B cell (primary cell): ENCODE data around the gene INTS7. TPM values are rescaled to one million over a fixed set of nuclear protein-coding genes. Genes with fewer than 3 reads are reported as not detected.

Experiments
- ATAC-seq: fragments of 200-7000 bp; cut with Tn5 transposase; one replicate; pipeline ENCODE4 v1.10.0; 2021; ENCODE audit warnings: low read depth, mild to moderate bottlenecking, moderate number of reproducible peaks, moderate library complexity
- CTCF ChIA-PET: fragments of 350-600 bp; sonication (Branson Sonifier 250); formaldehyde crosslinking; loops from one replicate; lab custom pipeline; 2021; ENCODE audit warnings: antibody characterized with exemption, inconsistent platforms; lab: Charles Lee
- POLR2A ChIA-PET: fragments of 350-600 bp; sonication (Branson Sonifier 250); formaldehyde crosslinking; loops from one replicate; lab custom pipeline; 2021; ENCODE audit warnings: antibody characterized with exemption; lab: Charles Lee
- DNase-seq: peaks from one replicate; pipeline ENCODE4 v3.0.0; 2013
- H2AFZ ChIP-seq: 2 replicates; pipeline ENCODE4 v1.6.1; 2012; ENCODE audit warnings: mild to moderate bottlenecking, low read depth, low read length; ENCODE audit not compliant: insufficient read depth, poor library complexity, severe bottlenecking
- H3K27ac ChIP-seq, 2 donors: 1 replicate in 1 of 2; 2 replicates in 1 of 2; pipeline ENCODE4 v1.5.1; 2012 to 2013; ENCODE audit warnings: low read length in 2 of 2, mild to moderate bottlenecking in 2 of 2, moderate library complexity in 1 of 2
- H3K27me3 ChIP-seq, 4 experiments: fragments of 200-600 bp in 1 of 4; sonication (generic) in 1 of 4; replicated peaks in 1 of 4; 1 replicate in 2 of 4; 2 replicates in 2 of 4; pipeline versions ENCODE4 v1.6.1 to v1.7.0; 2013 to 2016; ENCODE audit warnings: low read length in 3 of 4, mild to moderate bottlenecking in 2 of 4, mixed read lengths in 1 of 4, moderate library complexity in 1 of 4; ENCODE audit not compliant: insufficient read depth in 4 of 4, control insufficient read depth in 3 of 4; ENCODE audit errors: control extremely low read depth in 1 of 4
- H3K36me3 ChIP-seq, 2 experiments: replicated peaks in 1 of 2; 1 replicate in 1 of 2; 2 replicates in 1 of 2; pipeline versions ENCODE4 v1.6.1 to v1.7.1; 2013; ENCODE audit warnings: low read length in 1 of 2; ENCODE audit not compliant: insufficient read depth in 2 of 2, control insufficient read depth in 1 of 2; ENCODE audit errors: control extremely low read depth in 1 of 2, extremely low read depth in 1 of 2
- H3K4me1 ChIP-seq, 2 donors: fragments of 200-600 bp in 1 of 2; sonication (generic) in 1 of 2; 1 replicate in 1 of 2; 2 replicates in 1 of 2; pipeline versions ENCODE4 v1.5.1 to v1.6.1; 2013 to 2017; ENCODE audit warnings: low read length in 2 of 2; ENCODE audit not compliant: control insufficient read depth in 2 of 2, insufficient read depth in 2 of 2
- H3K4me2 ChIP-seq: replicated peaks from 2 replicates; pipeline ENCODE3; 2012; ENCODE audit warnings: mild to moderate bottlenecking, low read depth, low read length; ENCODE audit not compliant: poor library complexity, severe bottlenecking
- H3K4me3 ChIP-seq, 5 experiments: fragments of 200-600 bp in 1 of 5; sonication (generic) in 1 of 5; 1 replicate in 3 of 5; 2 replicates in 2 of 5; pipeline versions ENCODE4 v1.5.1 to v1.7.0; 2011 to 2016; ENCODE audit warnings: low read length in 4 of 5, mild to moderate bottlenecking in 4 of 5, low read depth in 2 of 5, control low read depth in 1 of 5, moderate library complexity in 1 of 5; ENCODE audit not compliant: insufficient read depth in 1 of 5; ENCODE audit errors: control extremely low read depth in 1 of 5, extremely low read depth in 1 of 5
- H3K79me2 ChIP-seq: fragments of 200-600 bp; sonication (generic); one replicate; pipeline ENCODE4 v1.6.0; 2016; ENCODE audit warnings: low read length; ENCODE audit not compliant: control insufficient read depth, insufficient read depth
- H3K9ac ChIP-seq: fragments of 200-600 bp; sonication (generic); 2 replicates; pipeline ENCODE4 v1.6.1; 2017; ENCODE audit warnings: mild to moderate bottlenecking, low read length, moderate library complexity
- H3K9me3 ChIP-seq, 3 donors: one replicate each; pipeline versions ENCODE4 v1.6.1 to v1.7.1; 2013; ENCODE audit warnings: low read length in 2 of 3; ENCODE audit not compliant: control insufficient read depth in 2 of 3, insufficient read depth in 1 of 3; ENCODE audit errors: control extremely low read depth in 1 of 3
- H4K20me1 ChIP-seq: 2 replicates; pipeline ENCODE4 v1.6.0; 2012; ENCODE audit warnings: mild to moderate bottlenecking, low read length; ENCODE audit not compliant: insufficient read depth, control insufficient read depth, poor library complexity, severe bottlenecking
- H3K27ac Mint-ChIP-seq: one replicate; pipeline ENCODE4 v1.8.0; 2021; ENCODE audit warnings: mixed read lengths
- H3K27me3 Mint-ChIP-seq: one replicate; pipeline ENCODE4 v1.8.0; 2021; ENCODE audit warnings: mixed read lengths
- H3K4me1 Mint-ChIP-seq: one replicate; pipeline ENCODE4 v1.8.0; 2021; ENCODE audit warnings: mixed read lengths
- H3K4me3 Mint-ChIP-seq: one replicate; pipeline ENCODE4 v1.8.0; 2021; ENCODE audit warnings: mixed read lengths
- H3K9me3 Mint-ChIP-seq: one replicate; pipeline ENCODE4 v1.8.0; 2022; ENCODE audit warnings: mixed read lengths; ENCODE audit not compliant: insufficient read depth
- CTCF ChIP-seq: fragments of 200-600 bp; IDR thresholded peaks from one replicate; pipeline ENCODE4 v1.8.0; 2022; ENCODE audit warnings: antibody characterized with exemption, mild to moderate bottlenecking
- EZH2 ChIP-seq: IDR thresholded peaks from 2 replicates; pipeline ENCODE4 v1.6.1; 2012; ENCODE audit warnings: borderline replicate concordance, low read depth, mild to moderate bottlenecking, moderate library complexity, low read length; ENCODE audit not compliant: insufficient read depth, poor library complexity, severe bottlenecking
- WGBS: methylation state at CpG from one replicate; pipeline ENCODE4 v1.1.5; 2013; ENCODE audit warnings: missing lambda C conversion rate; ENCODE audit not compliant: insufficient coverage; 5-methylcytosine and 5-hydroxymethylcytosine counted together
- intact Hi-C: fragments of 100-400 bp; cut with micrococcal nuclease; formaldehyde crosslinking; loops from one replicate; pipeline ENCODE4 v1.10.0; 2022
- polyA plus RNA-seq: library from polyadenylated mRNA; depleted of rRNA; stranded (reverse); fragments of >200 nt; gene quantifications from 2 replicates; pipeline ENCODE4 v1.2.3, GENCODE V29; 2012
- small RNA-seq: library from RNA; depleted of rRNA; stranded (forward); fragments of <200 nt; gene quantifications from one replicate; pipeline ENCODE3, GENCODE V24; 2012; ENCODE audit warnings: low replicate concordance, low read depth; ENCODE audit not compliant: insufficient read length
- total RNA-seq, 2 donors: library from RNA; stranded (reverse); fragments of 120-200 nt in 1 of 2; gene quantifications; 1 replicate in 1 of 2; 2 replicates in 1 of 2; pipeline versions ENCODE4 v1.2.3 to v1.2.4, GENCODE V29; 2013 to 2022

The INTS7 gene
- total and polyA plus RNA-seq, 2 donors (not counting 1 experiment from before 2014, with no cell fraction given): 8.3 to 19.2 TPM

- Mint-ChIP-seq H3K4me1 (no peaks in the 10 kb centered on the region), H3K9me3 (no peaks in the 10 kb centered on the region), H3K27me3 (peaks cover 21% of the 10 kb centered on the region), H3K27ac (no peak overlapping the region), H3K4me3 (no peak overlapping the region)
- ATAC-seq (no peak), DNase-seq (no peak)
- no peak overlapping the region for H3K27ac ChIP-seq
- H3K27me3 ChIP-seq: no peaks in the 10 kb centered on the region
- H3K9ac ChIP-seq: no peak overlapping the region
- H3K79me2 ChIP-seq: no peaks in the 10 kb centered on the region
- intact Hi-C loops: no loop called here
- no peaks in the 10 kb centered on the region for H3K36me3 ChIP-seq
- no peaks in the 10 kb centered on the region for H3K4me1 ChIP-seq
- H3K4me3 ChIP-seq: no peak overlapping the region
- TF ChIP-seq EZH2 (no peak), CTCF (no peak)
- CTCF ChIA-PET: interaction anchor here (1.2 kb wide), 1 partner anchor 25 kb away, joined by 4 read pairs; no protein-coding TSS in a partner anchor
- WGBS: no CpG with 5 or more reads among the region's 3 CpGs
- no peak overlapping the region for H2AFZ ChIP-seq
- POLR2A ChIA-PET: no interaction called here
- peaks cover 0 to 2% (median 0%) of the 10 kb centered on the region in 3 donors for H3K9me3 ChIP-seq
- H4K20me1 ChIP-seq: no peaks in the 10 kb centered on the region
- H3K4me2 ChIP-seq: no peak overlapping the region
Observed at GRCh38 chr1:211892577-211892976, 142.8 kb downstream of the INTS7 start.

- no peaks in the 10 kb centered on the region for H3K4me1 ChIP-seq
- H3K27ac ChIP-seq: no peak overlapping the region
- H3K36me3 ChIP-seq: no peaks in the 10 kb centered on the region
- DNase-seq (no peak), ATAC-seq (no peak)
- no peak overlapping the region for H2AFZ ChIP-seq
- H3K4me3 ChIP-seq: no peak overlapping the region
- H4K20me1 ChIP-seq: no peaks in the 10 kb centered on the region
- Mint-ChIP-seq H3K9me3 (no peaks in the 10 kb centered on the region), H3K4me3 (no peak overlapping the region), H3K27me3 (peaks cover 23% of the 10 kb centered on the region), H3K4me1 (peaks cover 2% of the 10 kb centered on the region), H3K27ac (no peak overlapping the region)
- no peak for TF ChIP-seq CTCF
- TF ChIP-seq EZH2: no peak
- no CpG with 5 or more reads among the region's 1 CpG for WGBS
- ChIA-PET CTCF (no interaction called here), POLR2A (interaction anchor here (0.7 kb wide), 1 partner anchor 38 kb away, joined by 11 read pairs; no protein-coding TSS in a partner anchor)
- no peaks in the 10 kb centered on the region for H3K79me2 ChIP-seq
- intact Hi-C loops: no loop called here
- H3K27me3 ChIP-seq: peaks cover 0 to 3% (median under 1%) of the 10 kb centered on the region in 4 experiments
- no peak overlapping the region for H3K9ac ChIP-seq
- peaks cover 0 to 2% (median 0%) of the 10 kb centered on the region in 3 donors for H3K9me3 ChIP-seq
- no peak overlapping the region for H3K4me2 ChIP-seq
Observed at GRCh38 chr1:211891708-211892107, 143.6 kb downstream of the INTS7 start.

Small RNAs within 50 kb of the gene (small RNA-seq; reads per million reads assigned to genes)
- gene MIR3122 (not detected), gene RF00568 (not detected)

Other genes with a start within 250 kb of the INTS7 start
- gene LPGAT1, start 204.8 kb downstream of the INTS7 start, total RNA-seq: 60.1 and 63.8 TPM in 2 replicates
- gene LPGAT1, start 204.8 kb downstream of the INTS7 start, polyA plus RNA-seq: 9.3 and 16.3 TPM in 2 replicates
- gene DTL, start 191 bp upstream of the INTS7 start, total RNA-seq: 0.10 and 0.37 TPM in 2 replicates
- gene DTL, start 191 bp upstream of the INTS7 start, polyA plus RNA-seq: 0.39 and 0.89 TPM in 2 replicates
- 41.1 and 43.4 TPM in 2 replicates for gene PPP2R5A, start 249.9 kb upstream of the INTS7 start, total RNA-seq
- gene PPP2R5A, start 249.9 kb upstream of the INTS7 start, polyA plus RNA-seq: 22.4 and 33.4 TPM in 2 replicates